PC-3 (cell line): ENCODE data around the gene BARHL2. TPM values are rescaled to one million over a fixed set of nuclear protein-coding genes. Genes with fewer than 3 reads are reported as not detected.

Experiments
- ATAC-seq: fragments of 200-7000 bp; cut with Tn5 transposase; 2 replicates; pipeline ENCODE4 v1.9.1; 2020; ENCODE audit warnings: mild to moderate bottlenecking, moderate library complexity
- BruUV-seq: library from RNA; stranded (reverse); fragments of 400-500 nt; replicated peaks from 2 replicates; lab custom pipeline; 2021; lab: Mats Ljungman, UMichigan
- CTCF ChIA-PET: fragments of 300-600 bp; sonication (Branson Sonifier 250); formaldehyde crosslinking; loops from one replicate; lab custom pipeline; 2022; ENCODE audit warnings: antibody characterized with exemption; lab: Charles Lee
- POLR2A ChIA-PET: fragments of 300-600 bp; sonication (Branson Sonifier 250); formaldehyde crosslinking; loops from one replicate; lab custom pipeline; 2022; ENCODE audit warnings: antibody characterized with exemption; ENCODE audit not compliant: unreplicated experiment; lab: Charles Lee
- DNase-seq: peaks from one replicate; pipeline ENCODE4 v3.0.0-alpha.2; 2015
- H2AFZ ChIP-seq: fragments of 300-600 bp; sonication (generic); 2 replicates; pipeline ENCODE4 v1.6.0; 2016; ENCODE audit warnings: antibody characterized with exemption, low read length
- H3F3A ChIP-seq: fragments of 300-600 bp; sonication (generic); one replicate; pipeline ENCODE4 v1.6.0; 2017; ENCODE audit warnings: antibody characterized with exemption, low read length, control low read depth, mild to moderate bottlenecking; ENCODE audit not compliant: unreplicated experiment
- H3K27ac ChIP-seq: fragments of 300-600 bp; sonication (generic); 2 replicates; pipeline ENCODE4 v1.5.1; 2016; ENCODE audit warnings: mild to moderate bottlenecking, low read length
- H3K27me3 ChIP-seq: fragments of 300-600 bp; sonication (generic); 2 replicates; pipeline ENCODE4 v1.6.1; 2016; ENCODE audit warnings: low read length, mixed read lengths
- H3K36me3 ChIP-seq: fragments of 300-600 bp; sonication (generic); 2 replicates; pipeline ENCODE4 v1.6.1; 2016; ENCODE audit warnings: low read depth, mixed run types, low read length, mixed read lengths
- H3K4me1 ChIP-seq: fragments of 300-600 bp; sonication (generic); 2 replicates; pipeline ENCODE4 v1.5.1; 2016; ENCODE audit warnings: low read length; ENCODE audit not compliant: insufficient read depth
- H3K4me2 ChIP-seq: fragments of 300-600 bp; sonication (generic); 2 replicates; pipeline ENCODE4 v1.6.0; 2016; ENCODE audit warnings: low read length
- H3K4me3 ChIP-seq: fragments of 300-600 bp; sonication (generic); 2 replicates; pipeline ENCODE4 v1.5.1; 2016; ENCODE audit warnings: mild to moderate bottlenecking, low read length, mixed read lengths
- H3K79me2 ChIP-seq: fragments of 300-600 bp; sonication (generic); 2 replicates; pipeline ENCODE4 v1.6.1; 2017; ENCODE audit warnings: low read length, mixed read lengths
- H3K9ac ChIP-seq: fragments of 300-600 bp; sonication (generic); 2 replicates; pipeline ENCODE4 v1.6.0; 2016; ENCODE audit warnings: mild to moderate bottlenecking, low read length
- H3K9me2 ChIP-seq: fragments of 300-600 bp; sonication (generic); replicated peaks from 2 replicates; pipeline ENCODE4 v1.6.1; 2016; ENCODE audit warnings: mixed run types, low read length, mixed read lengths
- H3K9me3 ChIP-seq: fragments of 300-600 bp; sonication (generic); 2 replicates; pipeline ENCODE4 v1.6.1; 2016; ENCODE audit warnings: low read length, mixed read lengths
- H4K20me1 ChIP-seq: fragments of 300-600 bp; sonication (generic); 2 replicates; pipeline ENCODE4 v1.6.1; 2016; ENCODE audit warnings: low read length, mixed read lengths
- CTCF ChIP-seq: fragments of 300-600 bp; sonication (generic); conservative IDR thresholded peaks from 2 replicates; pipeline ENCODE4 v1.5.1; 2017; ENCODE audit warnings: antibody characterized with exemption, low read depth, mild to moderate bottlenecking, low read length
- EZH2 ChIP-seq: fragments of 300-600 bp; sonication (generic); IDR thresholded peaks from one replicate; pipeline ENCODE4 v1.6.1; 2017; ENCODE audit warnings: antibody characterized with exemption, mild to moderate bottlenecking, low read length; ENCODE audit not compliant: unreplicated experiment
- EZH2phosphoT487 ChIP-seq: fragments of 300-600 bp; sonication (generic); IDR thresholded peaks from 2 replicates; pipeline ENCODE4 v1.6.1; 2018; ENCODE audit warnings: mild to moderate bottlenecking, antibody characterized with exemption, low read length, borderline replicate concordance
- intact Hi-C: fragments of 100-400 bp; cut with micrococcal nuclease; formaldehyde crosslinking; loops from 2 replicates; pipeline ENCODE4 v1.9.0; 2023
- total RNA-seq: library from RNA; depleted of rRNA; stranded (reverse); fragments of >200 nt; gene quantifications from 2 replicates; pipeline ENCODE4 v1.2.3, GENCODE V29; 2014

BARHL2 gene
- total RNA-seq, 1 experiment from 2014 or later, result not detected

GRCh38 chr1:90717356-90717664 is 208 bp upstream of the BARHL2 start:
- Histone ChIP-seq H3K9me3 (no peaks in the 10 kb centered on the region), H4K20me1 (no peaks in the 10 kb centered on the region), H3K9me2 (no peaks in the 10 kb centered on the region), H3F3A (no peaks in the 10 kb centered on the region), H3K27ac (no peak overlapping the region), H3K4me2 (no peak overlapping the region), H3K27me3 (peaks cover 47% of the 10 kb centered on the region), H2AFZ (no peak overlapping the region), H3K79me2 (no peaks in the 10 kb centered on the region), H3K4me3 (no peak overlapping the region), H3K4me1 (no peaks in the 10 kb centered on the region), H3K36me3 (no peaks in the 10 kb centered on the region), H3K9ac (no peak overlapping the region)
- DNase-seq (no peak), ATAC-seq (no peak)
- POLR2A ChIA-PET, result no interaction called here
- intact Hi-C loops, result no loop called here
- no peak for TF ChIP-seq EZH2
- no peak for TF ChIP-seq EZH2phosphoT487
- no peak for TF ChIP-seq CTCF
- CTCF ChIA-PET, result no interaction called here
- BruUV-seq, result no TSS peak

DNA sequence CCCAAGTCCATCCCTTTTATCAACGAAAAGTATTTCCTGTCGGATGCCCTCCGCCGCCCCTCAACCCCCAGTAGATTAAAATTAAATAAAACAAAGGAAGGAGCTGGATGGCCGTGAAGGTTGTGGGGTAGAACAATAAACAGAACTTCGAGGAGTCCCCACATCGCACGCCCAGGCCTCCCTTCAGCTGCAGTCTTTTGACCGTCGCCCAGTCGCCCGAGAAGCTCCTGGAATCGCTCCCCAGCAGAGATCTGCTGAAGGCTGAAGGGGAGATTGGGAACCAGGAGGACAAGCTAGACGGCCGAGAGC is 905 bp downstream of the BARHL2 start:
- no peaks in the 10 kb centered on the region for H3K36me3 ChIP-seq
- no TSS peak for BruUV-seq
- no peaks in the 10 kb centered on the region for H3K9me2 ChIP-seq
- H3K79me2 ChIP-seq, result no peaks in the 10 kb centered on the region
- H3K27me3 ChIP-seq, result peaks cover 58% of the 10 kb centered on the region
- DNase-seq (no peak), ATAC-seq (no peak)
- no peaks in the 10 kb centered on the region for H4K20me1 ChIP-seq
- H3K4me1 ChIP-seq, result no peaks in the 10 kb centered on the region
- intact Hi-C loops, result no loop called here
- CTCF ChIA-PET, result no interaction called here
- H3K4me2 ChIP-seq, result no peak overlapping the region
- H3K4me3 ChIP-seq, result no peak overlapping the region
- H3K27ac ChIP-seq, result no peak overlapping the region
- no peaks in the 10 kb centered on the region for H3K9me3 ChIP-seq
- no peaks in the 10 kb centered on the region for H3F3A ChIP-seq
- no peak for TF ChIP-seq EZH2phosphoT487
- POLR2A ChIA-PET, result no interaction called here
- no peak overlapping the region for H3K9ac ChIP-seq
- no peak overlapping the region for H2AFZ ChIP-seq

DNA sequence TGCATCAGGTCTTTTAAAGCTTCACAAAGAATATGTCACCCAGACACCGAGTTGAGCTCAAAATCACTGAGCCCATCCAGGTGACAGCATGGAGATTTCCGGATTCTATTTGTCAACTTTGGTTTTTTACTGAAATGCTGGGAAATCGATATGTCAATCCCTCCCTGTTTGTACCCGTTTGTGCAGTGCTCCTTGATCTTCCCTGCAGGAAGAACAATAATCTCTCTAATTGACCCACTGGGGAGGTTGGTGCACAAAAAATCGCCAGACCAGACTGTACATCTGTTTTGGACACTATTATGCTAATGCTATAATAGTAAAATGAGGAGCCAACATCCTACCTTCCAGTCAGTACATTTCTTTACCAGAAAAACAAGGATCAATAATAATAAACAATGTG is 1.8 kb downstream of the BARHL2 start:
- Histone ChIP-seq H3K79me2 (no peaks in the 10 kb centered on the region), H3K9me2 (no peaks in the 10 kb centered on the region), H3K36me3 (no peaks in the 10 kb centered on the region), H3K4me2 (no peak overlapping the region), H3F3A (no peaks in the 10 kb centered on the region), H2AFZ (no peak overlapping the region), H3K9ac (no peak overlapping the region), H4K20me1 (no peaks in the 10 kb centered on the region), H3K27me3 (peaks cover 67% of the 10 kb centered on the region), H3K4me1 (no peaks in the 10 kb centered on the region), H3K4me3 (no peak overlapping the region), H3K27ac (no peak overlapping the region), H3K9me3 (no peaks in the 10 kb centered on the region)
- TF ChIP-seq CTCF (no peak), EZH2phosphoT487 (no peak), EZH2 (no peak)
- ChIA-PET POLR2A (no interaction called here), CTCF (no interaction called here)
- intact Hi-C loops, result no loop called here
- no TSS peak for BruUV-seq
- no peak for DNase-seq
- no peak for ATAC-seq
